H1 (cell line): ENCODE measurements around the gene YEATS2.

Experiments used
- CTCF ChIP-seq, 3 experiments: IDR thresholded peaks; 1 replicate in 2 of 3; 2 replicates in 1 of 3; pipeline versions ENCODE4 v1.5.1 to v1.6.1; 2011; ENCODE audit warnings: low read length in 3 of 3, mild to moderate bottlenecking in 3 of 3, inconsistent platforms in 2 of 3, low read depth in 1 of 3, moderate library complexity in 1 of 3; ENCODE audit not compliant: insufficient read depth in 1 of 3; ENCODE audit errors: control extremely low read depth in 1 of 3
- FOSL1 ChIP-seq: IDR thresholded peaks from 2 replicates; pipeline ENCODE4 v1.6.1; 2011; ENCODE audit warnings: mild to moderate bottlenecking, low read depth, low read length, moderate library complexity; ENCODE audit not compliant: insufficient read depth
- SIN3A ChIP-seq, 2 experiments: IDR thresholded peaks in 1 of 2; conservative IDR thresholded peaks in 1 of 2; 2 replicates each; pipeline ENCODE4 v1.6.1; 2011 to 2012; ENCODE audit warnings: low read length in 2 of 2, improper control_type of control experiment in 1 of 2, low read depth in 1 of 2, mild to moderate bottlenecking in 1 of 2
- SUZ12 ChIP-seq: fragments of 200-600 bp; sonication (generic); IDR thresholded peaks from 2 replicates; pipeline ENCODE4 v1.6.1; 2012; ENCODE audit warnings: mild to moderate bottlenecking, inconsistent platforms, low read length, moderate library complexity, mixed read lengths
- TCF12 ChIP-seq: IDR thresholded peaks from 2 replicates; pipeline ENCODE4 v1.6.1; 2011; ENCODE audit warnings: low read depth, mild to moderate bottlenecking, low read length

GRCh38 chr3:183698318-183698751 lies 738 bp downstream of the YEATS2 start:
- TF ChIP-seq CTCF (IDR thresholded peaks at IDR 0.05; ENCODE audit: control extremely low read depth in 1 of 3, insufficient read depth in 1 of 3, low read depth in 1 of 3, low read length in 3 of 3) (no peak), TCF12 (no peak), SUZ12 (no peak), FOSL1 (no peak), SIN3A (conservative IDR thresholded peaks at IDR 0.05 in 1 of 2, IDR thresholded peaks at IDR 0.05 in 1 of 2; ENCODE audit: low read depth in 1 of 2, low read length in 2 of 2) (no peak)
